ENCODE measurements around the gene DNMBP. TPM values are rescaled to one million over a fixed set of nuclear protein-coding genes. Genes with fewer than 3 reads are reported as not detected.

DNMBP gene
- total RNA-seq, 1 donor: 13.0 TPM

DNA sequence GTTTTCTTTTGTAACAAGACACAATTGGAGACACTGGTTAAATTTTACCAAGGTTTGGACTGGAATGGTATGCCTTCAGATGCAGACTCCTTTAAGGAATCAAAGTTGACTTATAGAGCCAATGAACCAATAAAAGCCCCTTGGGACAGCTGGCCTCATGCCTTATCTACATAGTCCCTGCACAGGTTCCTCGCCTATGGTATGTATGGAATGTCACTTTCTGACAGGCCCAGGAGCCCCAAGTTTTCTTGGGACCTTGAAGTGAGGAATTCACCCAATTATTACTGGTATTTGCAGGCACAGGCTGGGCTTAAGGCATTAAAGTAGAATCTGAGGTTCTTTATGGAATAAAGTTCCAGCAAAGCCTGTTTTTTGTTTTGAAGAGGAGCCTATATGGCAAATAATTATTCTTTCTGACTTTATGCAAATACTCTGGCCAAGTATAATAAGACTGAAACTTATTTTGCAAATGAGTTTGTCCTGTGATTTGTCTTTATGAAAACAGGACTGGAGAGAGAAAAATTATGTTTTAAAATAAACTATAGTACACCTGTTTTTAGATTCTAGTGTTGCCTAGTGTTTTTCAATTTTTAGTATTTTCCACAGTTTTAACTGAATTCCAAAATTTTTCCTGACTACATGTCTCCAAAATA lies 24.1 kb upstream of the DNMBP start:
- Histone ChIP-seq H3K9me3 (ENCODE audit: low read depth, low read length) (no peaks in the 10 kb centered on the region), H2AFZ (ENCODE audit: low read length) (no peak overlapping the region), H3K27me3 (ENCODE audit: insufficient read depth, low read length) (no peaks in the 10 kb centered on the region), H4K20me1 (ENCODE audit: insufficient read depth, low read length) (no peaks in the 10 kb centered on the region), H3K4me2 (ENCODE audit: insufficient read depth, low read length) (no peak overlapping the region), H3K27ac (ENCODE audit: low read depth, low read length) (no peak overlapping the region), H3K4me3 (ENCODE audit: insufficient read depth, low read length) (no peak overlapping the region), H3K4me1 (ENCODE audit: insufficient read depth, low read length) (peaks cover 8% of the 10 kb centered on the region), H3K36me3 (ENCODE audit: insufficient read depth, low read length) (no peaks in the 10 kb centered on the region), H3K79me2 (ENCODE audit: insufficient read depth, low read length) (no peaks in the 10 kb centered on the region)
- TF ChIP-seq, protein P1, sequence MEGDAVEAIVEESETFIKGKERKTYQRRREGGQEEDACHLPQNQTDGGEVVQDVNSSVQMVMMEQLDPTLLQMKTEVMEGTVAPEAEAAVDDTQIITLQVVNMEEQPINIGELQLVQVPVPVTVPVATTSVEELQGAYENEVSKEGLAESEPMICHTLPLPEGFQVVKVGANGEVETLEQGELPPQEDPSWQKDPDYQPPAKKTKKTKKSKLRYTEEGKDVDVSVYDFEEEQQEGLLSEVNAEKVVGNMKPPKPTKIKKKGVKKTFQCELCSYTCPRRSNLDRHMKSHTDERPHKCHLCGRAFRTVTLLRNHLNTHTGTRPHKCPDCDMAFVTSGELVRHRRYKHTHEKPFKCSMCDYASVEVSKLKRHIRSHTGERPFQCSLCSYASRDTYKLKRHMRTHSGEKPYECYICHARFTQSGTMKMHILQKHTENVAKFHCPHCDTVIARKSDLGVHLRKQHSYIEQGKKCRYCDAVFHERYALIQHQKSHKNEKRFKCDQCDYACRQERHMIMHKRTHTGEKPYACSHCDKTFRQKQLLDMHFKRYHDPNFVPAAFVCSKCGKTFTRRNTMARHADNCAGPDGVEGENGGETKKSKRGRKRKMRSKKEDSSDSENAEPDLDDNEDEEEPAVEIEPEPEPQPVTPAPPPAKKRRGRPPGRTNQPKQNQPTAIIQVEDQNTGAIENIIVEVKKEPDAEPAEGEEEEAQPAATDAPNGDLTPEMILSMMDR (IDR thresholded peaks at IDR 0.05; ENCODE audit: extremely low read depth, low read depth, low read length): no peak
- no peak for DNase-seq (ENCODE audit: insufficient read length, low spot score, missing footprints)

DNA sequence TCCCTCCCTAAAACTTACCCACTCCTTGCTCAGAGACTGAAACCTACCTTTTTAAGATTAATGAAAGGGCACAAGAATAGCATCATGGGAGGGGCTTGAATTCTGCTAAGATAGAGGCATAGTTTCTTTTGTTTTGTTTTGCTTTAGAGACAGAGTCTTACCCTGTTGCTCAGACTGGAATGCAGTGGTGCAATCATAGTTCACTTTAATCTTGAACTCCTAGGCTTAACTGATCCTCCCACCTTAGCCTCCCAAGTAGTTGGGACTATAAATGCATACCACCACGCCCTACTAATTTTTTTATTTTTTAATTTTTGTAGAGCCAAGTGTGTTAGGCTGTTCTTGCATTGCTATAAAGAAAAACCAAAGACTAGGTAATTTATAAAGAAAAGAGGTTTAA lies 17.7 kb upstream of the DNMBP start:
- H3K36me3 ChIP-seq (ENCODE audit: insufficient read depth, low read length): no peaks in the 10 kb centered on the region
- H3K79me2 ChIP-seq (ENCODE audit: insufficient read depth, low read length): no peaks in the 10 kb centered on the region
- no peak overlapping the region for H3K4me3 ChIP-seq (ENCODE audit: insufficient read depth, low read length)
- no peaks in the 10 kb centered on the region for H3K27me3 ChIP-seq (ENCODE audit: insufficient read depth, low read length)
- H3K9me3 ChIP-seq (ENCODE audit: low read depth, low read length): no peaks in the 10 kb centered on the region
- H3K27ac ChIP-seq (ENCODE audit: low read depth, low read length): no peak overlapping the region
- no peak overlapping the region for H2AFZ ChIP-seq (ENCODE audit: low read length)
- no peak overlapping the region for H3K4me2 ChIP-seq (ENCODE audit: insufficient read depth, low read length)
- H4K20me1 ChIP-seq (ENCODE audit: insufficient read depth, low read length): no peaks in the 10 kb centered on the region
- H3K4me1 ChIP-seq (ENCODE audit: insufficient read depth, low read length): no peaks in the 10 kb centered on the region
- TF ChIP-seq, protein P1 (IDR thresholded peaks at IDR 0.05; ENCODE audit: extremely low read depth, low read depth, low read length): no peak
- no peak for DNase-seq (ENCODE audit: insufficient read length, low spot score, missing footprints)

DNA sequence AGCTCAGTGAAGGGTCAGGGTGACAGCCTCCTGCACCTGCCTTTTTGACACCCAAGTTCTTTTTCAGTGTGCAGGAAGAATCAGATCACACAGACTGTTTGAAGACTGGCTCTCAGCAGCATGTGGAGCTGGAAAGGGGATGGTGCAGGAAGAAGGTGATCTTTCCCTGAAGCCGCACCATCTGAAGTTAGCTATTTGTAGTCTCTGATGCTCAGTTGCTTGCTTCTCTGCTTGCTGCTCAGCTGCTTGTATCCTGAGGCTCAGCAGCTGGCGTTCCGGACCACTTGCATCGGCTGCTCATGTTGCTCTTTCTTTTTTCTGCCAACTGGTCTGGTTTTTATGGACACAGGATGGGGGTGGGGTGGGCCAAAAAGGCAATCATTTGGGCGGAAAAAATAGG lies 15.8 kb upstream of the DNMBP start:
- TF ChIP-seq, protein P1 (IDR thresholded peaks at IDR 0.05; ENCODE audit: extremely low read depth, low read depth, low read length): no peak
- Histone ChIP-seq H3K9me3 (ENCODE audit: low read depth, low read length) (no peaks in the 10 kb centered on the region), H3K4me1 (ENCODE audit: insufficient read depth, low read length) (peaks cover 5% of the 10 kb centered on the region), H3K4me3 (ENCODE audit: insufficient read depth, low read length) (no peak overlapping the region), H2AFZ (ENCODE audit: low read length) (peak overlapping the region; percentile 71), H3K27ac (ENCODE audit: low read depth, low read length) (no peak overlapping the region), H3K36me3 (ENCODE audit: insufficient read depth, low read length) (no peaks in the 10 kb centered on the region), H4K20me1 (ENCODE audit: insufficient read depth, low read length) (no peaks in the 10 kb centered on the region), H3K4me2 (ENCODE audit: insufficient read depth, low read length) (peak overlapping the region; percentile 41), H3K27me3 (ENCODE audit: insufficient read depth, low read length) (no peaks in the 10 kb centered on the region), H3K79me2 (ENCODE audit: insufficient read depth, low read length) (no peaks in the 10 kb centered on the region)
- no peak for DNase-seq (ENCODE audit: insufficient read length, low spot score, missing footprints)

DNA sequence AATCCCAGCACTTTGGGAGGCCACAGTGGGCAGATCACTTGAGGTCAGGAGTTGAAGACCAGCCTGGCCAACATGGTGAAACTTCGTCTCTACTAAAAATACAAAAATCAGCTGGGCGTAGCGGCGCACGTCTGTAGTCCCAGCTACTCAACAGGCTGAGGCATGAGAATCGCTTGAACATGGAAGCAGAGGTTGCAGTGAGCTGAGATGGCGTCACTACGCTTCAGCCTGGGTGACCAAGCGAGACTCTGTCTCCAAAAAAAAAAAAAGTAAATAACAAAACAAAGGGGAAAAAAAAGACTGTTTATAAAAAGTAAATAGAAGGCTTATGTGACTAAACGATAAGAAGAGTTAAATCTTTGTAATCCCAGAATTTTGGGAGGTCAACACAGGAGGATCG lies 15.0 kb upstream of the DNMBP start:
- H3K27me3 ChIP-seq (ENCODE audit: insufficient read depth, low read length): no peaks in the 10 kb centered on the region
- no peaks in the 10 kb centered on the region for H3K79me2 ChIP-seq (ENCODE audit: insufficient read depth, low read length)
- no peak overlapping the region for H3K4me2 ChIP-seq (ENCODE audit: insufficient read depth, low read length)
- no peaks in the 10 kb centered on the region for H3K36me3 ChIP-seq (ENCODE audit: insufficient read depth, low read length)
- H3K27ac ChIP-seq (ENCODE audit: low read depth, low read length): no peak overlapping the region
- no peaks in the 10 kb centered on the region for H3K9me3 ChIP-seq (ENCODE audit: low read depth, low read length)
- TF ChIP-seq, protein P1 (IDR thresholded peaks at IDR 0.05; ENCODE audit: extremely low read depth, low read depth, low read length): no peak
- H4K20me1 ChIP-seq (ENCODE audit: insufficient read depth, low read length): no peaks in the 10 kb centered on the region
- no peak overlapping the region for H3K4me3 ChIP-seq (ENCODE audit: insufficient read depth, low read length)
- H2AFZ ChIP-seq (ENCODE audit: low read length): no peak overlapping the region
- DNase-seq (ENCODE audit: insufficient read length, low spot score, missing footprints): no peak
- H3K4me1 ChIP-seq (ENCODE audit: insufficient read depth, low read length): peaks cover 5% of the 10 kb centered on the region

Data from osteoblast (primary cell).